ENCODE measurements around the gene CAMTA1.

CAMTA1 gene

DNA sequence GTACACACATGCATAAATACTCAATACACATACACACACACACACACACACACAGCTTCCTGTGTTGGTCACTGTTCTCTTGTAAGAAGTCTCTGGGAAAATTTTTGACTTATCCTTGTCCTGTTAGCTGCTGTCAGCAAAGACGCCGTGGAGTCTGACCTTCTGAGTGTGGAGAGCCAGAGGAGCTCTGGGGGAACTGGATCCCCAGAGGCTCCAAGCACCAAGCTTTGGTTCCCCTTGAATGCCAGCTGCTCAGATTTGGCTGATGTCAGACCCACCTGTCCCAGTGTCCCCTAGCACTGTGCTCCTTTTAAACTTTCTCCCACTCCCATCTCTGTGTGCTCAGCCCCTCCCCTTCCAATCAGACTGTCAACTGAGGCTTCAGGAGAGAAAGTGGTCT lies 319.1 kb downstream of the CAMTA1 start:
- no peak overlapping the region for H4K8ac ChIP-seq (ENCODE audit: low read depth, low read length)
- no peaks in the 10 kb centered on the region for H3K36me3 ChIP-seq (ENCODE audit: control insufficient read depth in 1 of 2, insufficient read depth in 2 of 2, low read length in 2 of 2)
- H3K4me1 ChIP-seq (ENCODE audit: control insufficient read depth in 1 of 2, insufficient read depth in 2 of 2, low read length in 2 of 2), result no peaks in the 10 kb centered on the region
- H2BK12ac ChIP-seq (ENCODE audit: low read length), result no peak overlapping the region
- H3K4me2 ChIP-seq (ENCODE audit: low read length), result no peak overlapping the region
- no peak overlapping the region for H4K12ac ChIP-seq (ENCODE audit: low read depth, low read length)
- no peak overlapping the region for H3K4me3 ChIP-seq (ENCODE audit: low read depth, low read length)
- no peak overlapping the region for H2BK5ac ChIP-seq (ENCODE audit: low read depth, low read length, poor library complexity)
- no CpG with 5 or more reads among the region's 2 CpGs for WGBS (ENCODE audit: extremely low coverage, insufficient coverage, insufficient read length)
- H3K9me3 ChIP-seq (ENCODE audit: insufficient read depth, low read depth, low read length), result peaks cover 6% of the 10 kb centered on the region
- H4K91ac ChIP-seq (ENCODE audit: low read depth, low read length), result no peak overlapping the region
- H3K14ac ChIP-seq (ENCODE audit: low read length), result no peak overlapping the region
- no peak overlapping the region for H2AFZ ChIP-seq (ENCODE audit: insufficient read depth, low read length, poor library complexity)
- H3K9ac ChIP-seq (ENCODE audit: low read length), result no peak overlapping the region
- no peak overlapping the region for H2AK5ac ChIP-seq (ENCODE audit: low read length)
- no peaks in the 10 kb centered on the region for H3K79me2 ChIP-seq (ENCODE audit: control insufficient read depth, insufficient read depth, low read length, poor library complexity)
- no peaks in the 10 kb centered on the region for H3K27me3 ChIP-seq (ENCODE audit: insufficient read depth, low read length)
- no peak overlapping the region for H2BK120ac ChIP-seq (ENCODE audit: insufficient read depth, low read length, poor library complexity)
- H3K23ac ChIP-seq (ENCODE audit: low read length), result no peak overlapping the region
- no peak overlapping the region for H3K27ac ChIP-seq (ENCODE audit: low read depth, low read length)
- no peak overlapping the region for H3K18ac ChIP-seq (ENCODE audit: low read length)
- no peaks in the 10 kb centered on the region for H3K79me1 ChIP-seq (ENCODE audit: low read length)
- no peak for DNase-seq
- H3K4ac ChIP-seq (ENCODE audit: low read depth, low read length), result no peak overlapping the region

DNA sequence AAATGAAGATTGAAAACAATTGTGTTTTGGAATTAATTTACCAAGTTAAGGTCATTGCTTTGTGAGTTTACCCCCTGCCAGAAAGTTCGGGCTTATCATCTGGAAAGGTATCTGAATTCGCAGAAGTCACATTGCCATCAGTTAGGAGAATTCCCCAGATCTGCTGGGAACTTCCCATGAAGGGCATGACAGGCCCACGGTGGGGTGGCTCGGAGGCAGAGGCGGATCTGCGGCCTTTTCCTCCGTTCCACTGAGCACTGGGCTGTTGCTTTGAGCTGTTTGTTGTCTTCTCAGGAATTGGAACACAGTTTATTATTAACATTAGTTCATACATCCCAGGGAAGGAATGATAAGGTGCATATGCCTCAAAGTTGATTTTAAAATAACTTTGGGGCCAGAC lies 320.0 kb downstream of the CAMTA1 start:
- no peak overlapping the region for H2BK120ac ChIP-seq (ENCODE audit: insufficient read depth, low read length, poor library complexity)
- H4K91ac ChIP-seq (ENCODE audit: low read depth, low read length), result no peak overlapping the region
- no peaks in the 10 kb centered on the region for H3K36me3 ChIP-seq (ENCODE audit: control insufficient read depth in 1 of 2, insufficient read depth in 2 of 2, low read length in 2 of 2)
- no CpG with 5 or more reads among the region's 7 CpGs for WGBS (ENCODE audit: extremely low coverage, insufficient coverage, insufficient read length)
- no peak overlapping the region for H2BK5ac ChIP-seq (ENCODE audit: low read depth, low read length, poor library complexity)
- H2BK12ac ChIP-seq (ENCODE audit: low read length), result no peak overlapping the region
- H3K4me3 ChIP-seq (ENCODE audit: low read depth, low read length), result no peak overlapping the region
- no peak overlapping the region for H2AK5ac ChIP-seq (ENCODE audit: low read length)
- no peak overlapping the region for H3K18ac ChIP-seq (ENCODE audit: low read length)
- H3K9me3 ChIP-seq (ENCODE audit: insufficient read depth, low read depth, low read length), result peaks cover 6% of the 10 kb centered on the region
- H3K4me2 ChIP-seq (ENCODE audit: low read length), result no peak overlapping the region
- no peak overlapping the region for H4K8ac ChIP-seq (ENCODE audit: low read depth, low read length)
- no peak overlapping the region for H3K9ac ChIP-seq (ENCODE audit: low read length)
- no peaks in the 10 kb centered on the region for H3K79me2 ChIP-seq (ENCODE audit: control insufficient read depth, insufficient read depth, low read length, poor library complexity)
- no peak overlapping the region for H3K4ac ChIP-seq (ENCODE audit: low read depth, low read length)
- H3K27me3 ChIP-seq (ENCODE audit: insufficient read depth, low read length), result no peaks in the 10 kb centered on the region
- H4K12ac ChIP-seq (ENCODE audit: low read depth, low read length), result no peak overlapping the region
- no peak overlapping the region for H2AFZ ChIP-seq (ENCODE audit: insufficient read depth, low read length, poor library complexity)
- no peak overlapping the region for H3K23ac ChIP-seq (ENCODE audit: low read length)
- DNase-seq, result no peak
- H3K14ac ChIP-seq (ENCODE audit: low read length), result no peak overlapping the region
- no peaks in the 10 kb centered on the region for H3K4me1 ChIP-seq (ENCODE audit: control insufficient read depth in 1 of 2, insufficient read depth in 2 of 2, low read length in 2 of 2)
- no peak overlapping the region for H3K27ac ChIP-seq (ENCODE audit: low read depth, low read length)
- no peaks in the 10 kb centered on the region for H3K79me1 ChIP-seq (ENCODE audit: low read length)

DNA sequence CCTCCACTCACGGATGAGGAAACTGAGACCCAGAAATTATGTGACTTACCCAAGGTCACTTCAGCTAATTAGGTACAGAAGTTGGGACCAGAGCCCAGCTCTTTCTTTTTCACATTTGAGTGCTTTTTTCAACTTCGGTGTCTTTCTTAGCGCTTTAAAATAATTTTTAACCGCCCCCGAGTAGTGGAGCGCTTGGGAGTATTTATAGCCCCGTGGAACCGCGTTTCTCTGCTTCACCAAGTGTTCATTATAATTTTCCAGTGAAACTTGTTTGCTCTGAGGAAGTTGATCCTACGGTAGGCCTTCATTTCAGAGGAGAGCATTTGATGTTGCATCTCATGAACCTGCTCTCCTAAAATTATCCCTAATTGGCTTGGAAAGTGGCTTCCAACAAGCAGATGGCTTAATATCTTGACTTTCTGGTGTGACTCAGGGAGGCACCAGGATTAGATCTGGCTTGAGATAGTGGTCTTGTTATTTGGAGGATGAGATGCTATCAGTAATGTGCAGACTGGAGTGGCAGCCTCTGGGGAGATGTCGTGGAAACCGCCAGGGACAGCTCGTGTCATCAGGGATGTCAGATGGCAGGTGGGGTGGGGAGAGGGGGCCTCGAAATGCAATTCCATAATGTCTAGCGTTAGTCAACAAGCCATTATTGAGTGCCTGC lies 321.3 kb downstream of the CAMTA1 start:
- Histone ChIP-seq H3K14ac (ENCODE audit: low read length) (no peak overlapping the region), H3K23ac (ENCODE audit: low read length) (no peak overlapping the region), H2AK5ac (ENCODE audit: low read length) (no peak overlapping the region), H3K4me3 (ENCODE audit: low read depth, low read length) (no peak overlapping the region), H3K9me3 (ENCODE audit: insufficient read depth, low read depth, low read length) (peaks cover 6% of the 10 kb centered on the region), H3K36me3 (ENCODE audit: control insufficient read depth in 1 of 2, insufficient read depth in 2 of 2, low read length in 2 of 2) (no peaks in the 10 kb centered on the region), H3K9ac (ENCODE audit: low read length) (no peak overlapping the region), H3K79me2 (ENCODE audit: control insufficient read depth, insufficient read depth, low read length, poor library complexity) (no peaks in the 10 kb centered on the region), H4K91ac (ENCODE audit: low read depth, low read length) (no peak overlapping the region), H3K4me2 (ENCODE audit: low read length) (no peak overlapping the region), H2BK120ac (ENCODE audit: insufficient read depth, low read length, poor library complexity) (no peak overlapping the region), H3K27ac (ENCODE audit: low read depth, low read length) (no peak overlapping the region), H3K18ac (ENCODE audit: low read length) (no peak overlapping the region), H2BK5ac (ENCODE audit: low read depth, low read length, poor library complexity) (no peak overlapping the region), H3K4ac (ENCODE audit: low read depth, low read length) (no peak overlapping the region), H4K12ac (ENCODE audit: low read depth, low read length) (no peak overlapping the region), H3K27me3 (ENCODE audit: insufficient read depth, low read length) (no peaks in the 10 kb centered on the region), H3K79me1 (ENCODE audit: low read length) (no peaks in the 10 kb centered on the region), H2AFZ (ENCODE audit: insufficient read depth, low read length, poor library complexity) (no peak overlapping the region), H4K8ac (ENCODE audit: low read depth, low read length) (no peak overlapping the region), H2BK12ac (ENCODE audit: low read length) (no peak overlapping the region), H3K4me1 (ENCODE audit: control insufficient read depth in 1 of 2, insufficient read depth in 2 of 2, low read length in 2 of 2) (no peaks in the 10 kb centered on the region)
- WGBS (ENCODE audit: extremely low coverage, insufficient coverage, insufficient read length), result no CpG with 5 or more reads among the region's 15 CpGs
- DNase-seq, result peak in 1 of 2 donors; percentile 7

DNA sequence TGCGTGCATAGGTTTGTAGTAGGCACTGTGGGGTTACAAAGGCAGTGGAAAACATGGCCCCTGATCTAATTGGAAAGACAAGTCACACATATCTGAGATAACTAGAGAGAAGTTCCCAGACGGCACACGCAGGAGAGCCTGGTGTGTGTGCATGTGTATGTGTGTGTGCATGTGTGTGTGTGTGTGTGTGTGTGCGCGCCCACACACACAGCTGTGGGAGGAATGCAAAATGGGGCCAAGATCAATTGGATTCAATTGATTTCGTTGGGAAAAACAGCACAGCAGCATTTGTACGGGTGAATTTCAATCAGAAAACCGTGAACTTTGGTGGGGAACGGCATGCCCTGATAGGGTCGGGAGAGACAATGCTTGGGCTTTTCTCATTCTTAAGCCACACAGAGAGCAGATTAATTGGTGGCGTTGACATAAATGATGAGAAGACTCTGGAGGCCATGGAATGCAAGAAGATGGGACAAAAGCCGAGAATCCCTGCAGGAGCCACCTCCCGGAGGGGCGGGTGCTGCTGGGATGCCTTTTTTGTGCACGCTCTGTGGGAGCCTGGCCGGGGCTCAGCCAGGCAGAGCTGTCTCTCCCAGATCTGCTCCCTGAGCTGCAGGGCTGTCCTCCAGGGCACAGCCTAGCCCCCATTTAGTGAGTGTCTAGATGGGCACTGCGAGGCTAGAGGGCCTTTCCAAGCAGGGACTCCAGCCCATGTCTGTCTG lies 322.0 kb downstream of the CAMTA1 start:
- no peak overlapping the region for H2BK12ac ChIP-seq (ENCODE audit: low read length)
- H4K12ac ChIP-seq (ENCODE audit: low read depth, low read length), result no peak overlapping the region
- H3K23ac ChIP-seq (ENCODE audit: low read length), result no peak overlapping the region
- H3K27ac ChIP-seq (ENCODE audit: low read depth, low read length), result no peak overlapping the region
- no peak overlapping the region for H3K4me2 ChIP-seq (ENCODE audit: low read length)
- H3K9me3 ChIP-seq (ENCODE audit: insufficient read depth, low read depth, low read length), result peaks cover 6% of the 10 kb centered on the region
- H3K36me3 ChIP-seq (ENCODE audit: control insufficient read depth in 1 of 2, insufficient read depth in 2 of 2, low read length in 2 of 2), result no peaks in the 10 kb centered on the region
- no peak overlapping the region for H3K4me3 ChIP-seq (ENCODE audit: low read depth, low read length)
- no peaks in the 10 kb centered on the region for H3K27me3 ChIP-seq (ENCODE audit: insufficient read depth, low read length)
- H3K4ac ChIP-seq (ENCODE audit: low read depth, low read length), result no peak overlapping the region
- H2AK5ac ChIP-seq (ENCODE audit: low read length), result no peak overlapping the region
- no peak overlapping the region for H4K91ac ChIP-seq (ENCODE audit: low read depth, low read length)
- H3K79me1 ChIP-seq (ENCODE audit: low read length), result no peaks in the 10 kb centered on the region
- no peak overlapping the region for H2BK120ac ChIP-seq (ENCODE audit: insufficient read depth, low read length, poor library complexity)
- DNase-seq, result no peak
- H3K9ac ChIP-seq (ENCODE audit: low read length), result no peak overlapping the region
- H3K18ac ChIP-seq (ENCODE audit: low read length), result no peak overlapping the region
- H2AFZ ChIP-seq (ENCODE audit: insufficient read depth, low read length, poor library complexity), result no peak overlapping the region
- no CpG with 5 or more reads among the region's 17 CpGs for WGBS (ENCODE audit: extremely low coverage, insufficient coverage, insufficient read length)
- H4K8ac ChIP-seq (ENCODE audit: low read depth, low read length), result no peak overlapping the region
- H3K79me2 ChIP-seq (ENCODE audit: control insufficient read depth, insufficient read depth, low read length, poor library complexity), result no peaks in the 10 kb centered on the region
- no peak overlapping the region for H3K14ac ChIP-seq (ENCODE audit: low read length)
- H3K4me1 ChIP-seq (ENCODE audit: control insufficient read depth in 1 of 2, insufficient read depth in 2 of 2, low read length in 2 of 2), result no peaks in the 10 kb centered on the region
- H2BK5ac ChIP-seq (ENCODE audit: low read depth, low read length, poor library complexity), result no peak overlapping the region
